Measurements from ENCODE around the gene HAGHL.
"Not testable (repeated sequence)": the region's sequence is repeated elsewhere in the genome, so short reads cannot be mapped to it uniquely, and the experiment has no call there.

The HAGHL gene

GRCh38 chr16:740764-741505, 14.0 kb downstream of the HAGHL start, which contains the start of gene CIAO3 (continued):
- TF ChIP-seq REST (tag by site-specific recombination; IDR thresholded peaks at IDR 0.05): no peak
- no peak for TF ChIP-seq SETDB1 (IDR thresholded peaks at IDR 0.05; ENCODE audit: insufficient read length, low read length)
- TF ChIP-seq, protein P1, sequence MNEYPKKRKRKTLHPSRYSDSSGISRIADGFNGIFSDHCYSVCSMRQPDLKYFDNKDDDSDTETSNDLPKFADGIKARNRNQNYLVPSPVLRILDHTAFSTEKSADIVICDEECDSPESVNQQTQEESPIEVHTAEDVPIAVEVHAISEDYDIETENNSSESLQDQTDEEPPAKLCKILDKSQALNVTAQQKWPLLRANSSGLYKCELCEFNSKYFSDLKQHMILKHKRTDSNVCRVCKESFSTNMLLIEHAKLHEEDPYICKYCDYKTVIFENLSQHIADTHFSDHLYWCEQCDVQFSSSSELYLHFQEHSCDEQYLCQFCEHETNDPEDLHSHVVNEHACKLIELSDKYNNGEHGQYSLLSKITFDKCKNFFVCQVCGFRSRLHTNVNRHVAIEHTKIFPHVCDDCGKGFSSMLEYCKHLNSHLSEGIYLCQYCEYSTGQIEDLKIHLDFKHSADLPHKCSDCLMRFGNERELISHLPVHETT (tag by site-specific recombination; IDR thresholded peaks at IDR 0.05): peak; percentile 89
- 0 out of 2 replicates have a peak, but pooled peaks have one; percentile 72 for TF ChIP-seq ZNF658 (tag by site-specific recombination; IDR thresholded peaks at IDR 0.05)
- TF ChIP-seq ZNF341 (tag by site-specific recombination; IDR thresholded peaks at IDR 0.05; ENCODE audit: low read depth): no peak
- peak; percentile 56 for TF ChIP-seq SCRT2 (tag by site-specific recombination; IDR thresholded peaks at IDR 0.05)
- peak; percentile 72 for TF ChIP-seq ZBTB17 (tag by site-specific recombination; IDR thresholded peaks at IDR 0.05)
- TF ChIP-seq BCL11A (tag by site-specific recombination; IDR thresholded peaks at IDR 0.05; ENCODE audit: low read depth): no peak
- TF ChIP-seq ZNF19 (tag by site-specific recombination; IDR thresholded peaks at IDR 0.05; ENCODE audit: low read depth): no peak
- TF ChIP-seq ZNF692 (tag by site-specific recombination; IDR thresholded peaks at IDR 0.05): peak; percentile 82
- TF ChIP-seq ZNF521 (tag by site-specific recombination; IDR thresholded peaks at IDR 0.05): no peak
- TF ChIP-seq ZNF140 (tag by site-specific recombination; IDR thresholded peaks at IDR 0.05): no peak
- no peak for TF ChIP-seq TCF7L2 (IDR thresholded peaks at IDR 0.05; ENCODE audit: borderline replicate concordance, low read depth, low read length)
- TF ChIP-seq ZNF362 (tag by site-specific recombination; IDR thresholded peaks at IDR 0.05): no peak
- no peak for TF ChIP-seq PRDM1 (tag by site-specific recombination; IDR thresholded peaks at IDR 0.05)
- no peak for TF ChIP-seq RBAK (tag by site-specific recombination; IDR thresholded peaks at IDR 0.05)

GRCh38 chr16:741986-742629, 15.2 kb downstream of the HAGHL start:
- ChIA-PET CTCF (interaction anchor here (1.4 to 3.2 kb wide), 3 partner anchors 15 to 44 kb away, joined by 5 to 16 read pairs (median 12); no protein-coding TSS in a partner anchor), POLR2A (no interaction called here)
- Histone ChIP-seq H3K36me3 (ENCODE audit: control insufficient read depth in 2 of 2, insufficient read depth in 1 of 2, low read length in 2 of 2) (peaks cover 3 to 14% of the 10 kb centered on the region in 2 experiments; a peak in 2 of 3 replicates), H3K9me3 (ENCODE audit: control insufficient read depth, insufficient read depth, low read depth, low read length) (no peaks in the 10 kb centered on the region), H3K27ac (ENCODE audit: extremely low read depth, low read depth, low read length) (no peak overlapping the region), H3K4me3 (ENCODE audit: low read depth, low read length) (no peak overlapping the region), H3K4me1 (ENCODE audit: control insufficient read depth, insufficient read depth, low read length) (0 out of 2 replicates have a peak, but pooled peaks cover 2% of the 10 kb centered on the region)
- TF ChIP-seq ZEB2 (tag by site-specific recombination; IDR thresholded peaks at IDR 0.05) (peak; percentile 50; the same call in 1 of the 2 replicates), ZNF140 (tag by site-specific recombination; IDR thresholded peaks at IDR 0.05) (no peak)

GRCh38 chr16:742894-743293, 16.0 kb downstream of the HAGHL start:
- H3K9me3 ChIP-seq (ENCODE audit: control insufficient read depth, insufficient read depth, low read depth, low read length); POLR2A ChIA-PET; H3K4me1 ChIP-seq (ENCODE audit: control insufficient read depth, insufficient read depth, low read length); H3K27ac ChIP-seq (ENCODE audit: extremely low read depth, low read depth, low read length); H3K4me3 ChIP-seq (ENCODE audit: low read depth, low read length); H3K36me3 ChIP-seq (ENCODE audit: control insufficient read depth in 2 of 2, insufficient read depth in 1 of 2, low read length in 2 of 2): not testable (repeated sequence)
- CTCF ChIA-PET: interaction anchor here (0.9 to 3.8 kb wide), 4 partner anchors 24 to 42 kb away, joined by 3 to 11 read pairs (median 4); no protein-coding TSS in a partner anchor

Data from HEK293 (cell line).